GM23338 (cell line): ENCODE data around the gene GLYATL3. TPM values are rescaled to one million over a fixed set of nuclear protein-coding genes. Genes with fewer than 3 reads are reported as not detected.

Source experiments
- ATAC-seq: fragments of 200-7000 bp; cut with Tn5 transposase; 3 replicates; pipeline ENCODE4 v1.9.1; 2020
- DNase-seq: peaks from one replicate; pipeline ENCODE4 v3.0.0-alpha.2; 2015; ENCODE audit warnings: low spot score
- H2AFZ ChIP-seq: fragments of 200-600 bp; sonication (generic); 2 replicates; pipeline ENCODE4 v1.8.0; 2016; ENCODE audit warnings: antibody characterized with exemption, mild to moderate bottlenecking, moderate library complexity
- H3F3A ChIP-seq: fragments of 200-600 bp; sonication (generic); replicated peaks from 2 replicates; pipeline ENCODE4 v1.8.0; 2017; ENCODE audit warnings: antibody characterized with exemption, mixed run types, low read depth
- H3K27ac ChIP-seq: fragments of 200-600 bp; sonication (generic); 2 replicates; pipeline ENCODE4 v1.6.1; 2016; ENCODE audit warnings: low read depth
- H3K27me3 ChIP-seq: fragments of 200-600 bp; sonication (generic); 2 replicates; pipeline ENCODE4 v1.8.0; 2016; ENCODE audit warnings: mild to moderate bottlenecking, mixed run types, moderate library complexity; ENCODE audit not compliant: insufficient read depth
- H3K36me3 ChIP-seq: fragments of 200-600 bp; sonication (generic); 2 replicates; pipeline ENCODE4 v1.8.0; 2016; ENCODE audit warnings: mild to moderate bottlenecking; ENCODE audit not compliant: insufficient read depth
- H3K4me1 ChIP-seq: fragments of 200-600 bp; sonication (generic); 2 replicates; pipeline ENCODE4 v1.8.0; 2016; ENCODE audit warnings: mild to moderate bottlenecking, moderate library complexity; ENCODE audit not compliant: insufficient read depth
- H3K4me2 ChIP-seq: fragments of 200-600 bp; sonication (generic); 2 replicates; pipeline ENCODE4 v1.7.1; 2017; ENCODE audit warnings: mixed run types
- H3K4me3 ChIP-seq: fragments of 200-600 bp; sonication (generic); 2 replicates; pipeline ENCODE4 v1.6.1; 2016; ENCODE audit warnings: mixed run types
- H3K79me2 ChIP-seq: fragments of 200-600 bp; sonication (generic); replicated peaks from 2 replicates; pipeline ENCODE4 v1.8.0; 2017; ENCODE audit warnings: mild to moderate bottlenecking; ENCODE audit not compliant: insufficient read depth
- H3K9me2 ChIP-seq: fragments of 200-600 bp; sonication (generic); 2 replicates; pipeline ENCODE4 v1.8.0; 2017; ENCODE audit not compliant: insufficient read depth
- H4K20me1 ChIP-seq: fragments of 200-600 bp; sonication (generic); replicated peaks from 2 replicates; pipeline ENCODE4 v1.8.0; 2017; ENCODE audit warnings: mild to moderate bottlenecking; ENCODE audit not compliant: insufficient read depth
- H3K27ac Mint-ChIP-seq: 2 replicates; pipeline ENCODE4 v1.8.0; 2020; ENCODE audit warnings: inconsistent platforms, mild to moderate bottlenecking, moderate library complexity, mixed read lengths
- H3K27me3 Mint-ChIP-seq: 3 replicates; pipeline ENCODE4 v1.8.0; 2022; ENCODE audit warnings: low read depth, mild to moderate bottlenecking, moderate library complexity, mixed read lengths, inconsistent platforms; ENCODE audit not compliant: insufficient read depth, poor library complexity
- H3K36me3 Mint-ChIP-seq: 3 replicates; pipeline ENCODE4 v1.8.0; 2021; ENCODE audit warnings: low read depth, mild to moderate bottlenecking, inconsistent platforms, moderate library complexity, mixed read lengths
- H3K4me1 Mint-ChIP-seq: 3 replicates; pipeline ENCODE4 v1.8.0; 2020; ENCODE audit warnings: mild to moderate bottlenecking, inconsistent platforms, mixed read lengths
- H3K4me3 Mint-ChIP-seq: 3 replicates; pipeline ENCODE4 v1.8.0; 2021; ENCODE audit warnings: moderate library complexity, mild to moderate bottlenecking, inconsistent platforms, mixed read lengths
- H3K9me3 Mint-ChIP-seq: 3 replicates; pipeline ENCODE4 v1.8.0; 2020; ENCODE audit warnings: moderate library complexity, mild to moderate bottlenecking, inconsistent platforms, mixed read lengths
- CTCF ChIP-seq, 2 experiments: fragments of 200-600 bp in 1 of 2; sonication (generic) in 1 of 2; conservative IDR thresholded peaks; 2 replicates each; pipeline versions ENCODE4 v1.5.1 to v1.6.1; 2016 to 2017; ENCODE audit warnings: antibody characterized with exemption in 2 of 2, low read depth in 2 of 2, mild to moderate bottlenecking in 2 of 2, moderate library complexity in 1 of 2
- NANOG ChIP-seq: IDR thresholded peaks from 2 replicates; pipeline ENCODE4 v1.6.1; 2016; ENCODE audit warnings: antibody characterized with exemption, borderline replicate concordance
- POLR2AphosphoS5 ChIP-seq: IDR thresholded peaks from 2 replicates; pipeline ENCODE4 v1.6.1; 2016; ENCODE audit warnings: antibody characterized with exemption, low read depth
- REST ChIP-seq: IDR thresholded peaks from one replicate; pipeline ENCODE4 v1.6.1; 2018; ENCODE audit warnings: antibody characterized with exemption; ENCODE audit not compliant: unreplicated experiment
- ZNF331 ChIP-seq: fragments of 250-450 bp; sonication (Bioruptor Pico); IDR thresholded peaks from 2 replicates; pipeline ENCODE4 v1.5.0; 2020; ENCODE audit warnings: low read depth, mild to moderate bottlenecking, moderate library complexity
- ZNF462 ChIP-seq: fragments of 250-450 bp; sonication (Bioruptor Pico); IDR thresholded peaks from 2 replicates; pipeline ENCODE4 v1.5.0; 2020; ENCODE audit warnings: mild to moderate bottlenecking, moderate library complexity
- long read RNA-seq: library from polyadenylated mRNA; unstranded; transcript quantifications from one replicate; pipeline ENCODE4 v2.0.0, GENCODE V29; 2020; ENCODE audit not compliant: unreplicated experiment
- polyA plus RNA-seq: library from polyadenylated mRNA; unstranded; fragments of >200 nt; fragmentation: Nextera tagmentation; extraction: Ambion mirVana; gene quantifications from 2 replicates; pipeline ENCODE4 v1.2.1, GENCODE V29; 2016
- total RNA-seq: library from RNA; depleted of rRNA; stranded (reverse); fragments of >200 nt; shearing (Covaris generic); gene quantifications from 2 replicates; pipeline ENCODE4 v1.2.3, GENCODE V29; 2014; rRNA removed

GLYATL3 gene
- total RNA-seq = not detected in 2 replicates
- not detected in 2 replicates for polyA plus RNA-seq
- long read RNA-seq = 0 reads

- Histone ChIP-seq H3K4me3 (no peak within 1 kb of the TSS), H4K20me1 (no peaks in the 10 kb centered on the region), H3K27me3 (no peaks in the 10 kb centered on the region), H3K9me2 (no peaks in the 10 kb centered on the region), H3K36me3 (no peaks in the 10 kb centered on the region), H2AFZ (no peak within 1 kb of the TSS), H3K4me2 (no peak within 1 kb of the TSS), H3K4me1 (no peaks in the 10 kb centered on the region), H3K27ac (no peak within 1 kb of the TSS), H3K79me2 (no peaks in the 10 kb centered on the region), H3F3A (no peaks in the 10 kb centered on the region)
- DNase-seq (no peak), ATAC-seq (no peak)
- Mint-ChIP-seq H3K36me3 (no peaks in the 10 kb centered on the region), H3K4me3 (no peak within 1 kb of the TSS), H3K9me3 (no peaks in the 10 kb centered on the region), H3K27me3 (no peaks in the 10 kb centered on the region), H3K27ac (no peak within 1 kb of the TSS), H3K4me1 (no peaks in the 10 kb centered on the region; the same call in 2 of the 3 replicates)
- TF ChIP-seq POLR2AphosphoS5 = no peak
- no peak for TF ChIP-seq ZNF331 (CRISPR knock-in tag)
- TF ChIP-seq REST = no peak
- no peak for TF ChIP-seq NANOG
- TF ChIP-seq CTCF (conservative IDR thresholded peaks at IDR 0.05; ENCODE audit: low read depth in 2 of 2) = no peak
- no peak for TF ChIP-seq ZNF462 (CRISPR knock-in tag)
These were observed at the start of gene GLYATL3 for GRCh38 chr6:49499623-49500022. Gene GLYATL3, plus strand, starts transcription at chr6:49499923. Its CDS starts 12,068 bp downstream, at chr6:49511991.
